Naive B cell (primary cell): ENCODE results near the gene TMEM131L. TPM values are rescaled to one million over a fixed set of nuclear protein-coding genes. Genes with fewer than 3 reads are reported as not detected.
"Not testable (repeated sequence)": the region's sequence is repeated elsewhere in the genome, so short reads cannot be mapped to it uniquely, and the experiment has no call there.

Experiments
- ATAC-seq, 2 donors: fragments of 150-1000 bp; cut with Tn5 transposase; 2 replicates each; pipeline ENCODE4 v1.10.0; 2021; ENCODE audit warnings: low read depth in 2 of 2, mild to moderate bottlenecking in 2 of 2, moderate library complexity in 2 of 2
- DNase-seq: peaks from one replicate; pipeline ENCODE4 v3.0.0; 2022
- H3K27ac Mint-ChIP-seq, 6 donors: one replicate each; pipeline ENCODE4 v1.8.0; 2020 to 2022; ENCODE audit warnings: mild to moderate bottlenecking in 6 of 6, mixed read lengths in 6 of 6, moderate library complexity in 5 of 6, inconsistent platforms in 2 of 6
- H3K27me3 Mint-ChIP-seq, 3 donors: one replicate each; pipeline ENCODE4 v1.8.0; 2021 to 2022; ENCODE audit warnings: mixed read lengths in 3 of 3, mild to moderate bottlenecking in 1 of 3
- H3K36me3 Mint-ChIP-seq, 2 donors: one replicate each; pipeline ENCODE4 v1.8.0; 2020 to 2022; ENCODE audit warnings: mixed read lengths in 2 of 2, inconsistent platforms in 1 of 2, mild to moderate bottlenecking in 1 of 2
- H3K4me1 Mint-ChIP-seq, 3 donors: one replicate each; pipeline ENCODE4 v1.8.0; 2020 to 2022; ENCODE audit warnings: mixed read lengths in 3 of 3, inconsistent platforms in 1 of 3, mild to moderate bottlenecking in 1 of 3, moderate library complexity in 1 of 3
- H3K4me3 Mint-ChIP-seq, 8 donors: one replicate each; pipeline ENCODE4 v1.8.0; 2020 to 2022; ENCODE audit warnings: mild to moderate bottlenecking in 8 of 8, mixed read lengths in 8 of 8, moderate library complexity in 8 of 8, inconsistent platforms in 2 of 8
- H3K9me3 Mint-ChIP-seq, 7 donors: one replicate each; pipeline ENCODE4 v1.8.0; 2020 to 2022; ENCODE audit warnings: mixed read lengths in 7 of 7, mild to moderate bottlenecking in 5 of 7, inconsistent platforms in 2 of 7, moderate library complexity in 1 of 7
- polyA plus RNA-seq, 6 donors: library from polyadenylated mRNA; unstranded; fragments of 300-500 nt; fragmentation: Illumina TruSeq; gene quantifications; one replicate each; pipeline ENCODE4 v1.2.3, GENCODE V29; 2021; ENCODE audit warnings: low read depth in 6 of 6

TMEM131L gene
- polyA plus RNA-seq, 6 donors from 2014 or later = 52.2 to 86.7 (median 68.1) TPM

- Mint-ChIP-seq H3K4me1 (peaks cover 22 to 44% (median 43%) of the 10 kb centered on the region in 3 donors), H3K9me3 (no peaks in the 10 kb centered on the region), H3K36me3 (no peaks in the 10 kb centered on the region), H3K27me3 (no peaks in the 10 kb centered on the region), H3K4me3 (peak overlapping the region in 1 of 8 donors; percentile 61), H3K27ac (peak overlapping the region in 5 of 6 donors; percentile 14 to 78 (median 49))
- no peak for ATAC-seq
- DNase-seq = no peak
These were observed 14.1 kb upstream of the TMEM131L start for GRCh38 chr4:153451911-153452657.

DNA sequence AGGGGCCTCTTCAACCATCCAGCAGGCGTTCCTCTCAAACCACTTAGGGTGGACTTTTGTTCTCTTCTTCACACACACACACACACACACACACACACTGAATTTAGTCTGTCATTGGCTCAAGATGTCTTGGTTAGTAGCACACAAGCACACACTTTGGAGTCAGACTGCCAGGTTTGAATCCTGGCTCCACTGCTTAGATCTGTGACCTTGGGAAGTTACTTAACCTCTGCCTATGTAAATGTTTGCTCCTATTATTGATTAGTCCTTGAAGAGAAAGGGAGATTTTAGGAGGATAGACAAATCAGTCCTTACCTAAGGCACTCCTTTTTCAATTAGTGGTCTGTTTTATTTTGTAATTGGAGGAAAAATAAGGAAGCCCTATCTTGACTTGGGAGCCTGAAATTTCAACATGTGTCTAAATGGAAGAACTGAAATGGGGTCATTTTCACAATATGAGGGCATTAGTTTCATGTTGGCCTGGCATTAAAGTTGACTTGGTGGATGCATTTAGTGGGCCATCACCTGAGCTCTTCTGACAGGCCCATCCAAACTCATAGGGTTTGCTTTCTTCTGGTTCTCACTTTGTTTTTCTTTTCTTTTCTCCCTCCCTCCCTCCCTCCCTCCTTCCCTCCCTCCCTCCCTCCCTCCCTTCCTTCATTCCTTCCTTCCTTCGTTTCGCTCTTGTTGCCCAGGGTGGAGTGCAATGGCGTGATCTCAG is 13.3 kb upstream of the TMEM131L start:
- ATAC-seq (no peak), DNase-seq (no peak)
- Mint-ChIP-seq H3K27me3 (no peaks in the 10 kb centered on the region), H3K4me3 (no peak overlapping the region), H3K9me3 (no peaks in the 10 kb centered on the region), H3K27ac (peak overlapping the region in 4 of 6 donors; percentile 14 to 73 (median 49)), H3K36me3 (no peaks in the 10 kb centered on the region), H3K4me1 (peaks cover 24 to 44% (median 43%) of the 10 kb centered on the region in 3 donors)

GRCh38 chr4:153453402-153453801 is 12.8 kb upstream of the TMEM131L start:
- H3K9me3 Mint-ChIP-seq = no peaks in the 10 kb centered on the region
- peak overlapping the region in 2 of 6 donors; percentile 15 to 49 for H3K27ac Mint-ChIP-seq
- ATAC-seq (no peak), DNase-seq (no peak)
- H3K4me1 Mint-ChIP-seq = peaks cover 26 to 47% (median 40%) of the 10 kb centered on the region in 3 donors
- no peaks in the 10 kb centered on the region for H3K36me3 Mint-ChIP-seq
- H3K4me3 Mint-ChIP-seq = no peak overlapping the region
- no peaks in the 10 kb centered on the region for H3K27me3 Mint-ChIP-seq

GRCh38 chr4:153458969-153459368 is 7.2 kb upstream of the TMEM131L start:
- ATAC-seq (no peak), DNase-seq (no peak)
- H3K4me1 Mint-ChIP-seq = peaks cover 13 to 19% (median 17%) of the 10 kb centered on the region in 3 donors
- no peaks in the 10 kb centered on the region for H3K27me3 Mint-ChIP-seq
- no peaks in the 10 kb centered on the region for H3K9me3 Mint-ChIP-seq
- H3K4me3 Mint-ChIP-seq = no peak overlapping the region
- H3K27ac Mint-ChIP-seq = no peak overlapping the region
- H3K36me3 Mint-ChIP-seq = no peaks in the 10 kb centered on the region

GRCh38 chr4:153461549-153461948 is 4.6 kb upstream of the TMEM131L start:
- not testable (repeated sequence) for H3K27me3 Mint-ChIP-seq, DNase-seq, H3K9me3 Mint-ChIP-seq, H3K36me3 Mint-ChIP-seq, H3K4me3 Mint-ChIP-seq, ATAC-seq, H3K27ac Mint-ChIP-seq
- peaks cover 25 to 32% (median 30%) of the 10 kb centered on the region in 3 donors for H3K4me1 Mint-ChIP-seq

DNA sequence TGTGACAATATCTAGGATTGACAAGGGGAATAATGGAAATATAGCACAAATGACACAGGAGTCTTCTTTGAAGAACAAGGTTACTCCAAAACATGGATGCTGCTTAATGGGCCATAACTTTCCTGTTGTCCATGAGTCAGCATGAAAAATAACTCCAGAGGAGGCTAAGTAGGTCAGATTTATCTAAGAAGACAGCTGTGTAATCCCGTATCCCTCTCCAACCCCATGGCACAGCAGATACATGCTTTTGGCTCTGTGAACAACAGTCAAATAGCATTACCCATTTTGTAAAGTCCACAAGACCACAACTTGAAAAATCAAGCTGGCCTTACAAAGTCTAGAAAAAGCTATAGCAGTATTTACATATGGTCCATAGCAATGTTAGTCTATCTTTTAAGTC is 2.1 kb upstream of the TMEM131L start:
- H3K9me3 Mint-ChIP-seq = no peaks in the 10 kb centered on the region
- DNase-seq = no peak
- no peak for ATAC-seq
- peaks cover 27 to 36% (median 32%) of the 10 kb centered on the region in 3 donors for H3K4me1 Mint-ChIP-seq
- peak overlapping the region in 1 of 8 donors; percentile 99 for H3K4me3 Mint-ChIP-seq
- H3K36me3 Mint-ChIP-seq = peaks cover 0 to 4% of the 10 kb centered on the region in 2 donors
- no peak overlapping the region for H3K27ac Mint-ChIP-seq
- H3K27me3 Mint-ChIP-seq = no peaks in the 10 kb centered on the region

GRCh38 chr4:153465140-153465539 is 1.0 kb upstream of the TMEM131L start:
- Mint-ChIP-seq H3K36me3 (peaks cover 0 to 4% of the 10 kb centered on the region in 2 donors), H3K9me3 (no peaks in the 10 kb centered on the region), H3K4me3 (peak overlapping the region; percentile 93 to 99 (median 96)), H3K27ac (peak overlapping the region; percentile 64 to 98 (median 92)), H3K27me3 (no peaks in the 10 kb centered on the region), H3K4me1 (peaks cover 30 to 42% (median 38%) of the 10 kb centered on the region in 3 donors)
- ATAC-seq = no peak
- no peak for DNase-seq

- Mint-ChIP-seq H3K27me3 (no peaks in the 10 kb centered on the region), H3K36me3 (peaks cover 0 to 4% of the 10 kb centered on the region in 2 donors), H3K4me3 (peak overlapping the region; percentile 93 to 99 (median 96)), H3K4me1 (peaks cover 35 to 47% (median 41%) of the 10 kb centered on the region in 3 donors), H3K9me3 (no peaks in the 10 kb centered on the region), H3K27ac (peak overlapping the region; percentile 64 to 98 (median 92))
- DNase-seq (no peak), ATAC-seq (no peak)
These were observed 512 bp upstream of the TMEM131L start for GRCh38 chr4:153465615-153466080.

- peak; percentile 79 to 81 for ATAC-seq
- H3K27me3 Mint-ChIP-seq = no peaks in the 10 kb centered on the region
- H3K27ac Mint-ChIP-seq = peak overlapping the region; percentile 97 to 99 (median 98)
- peaks cover 6 to 9% of the 10 kb centered on the region in 2 donors for H3K36me3 Mint-ChIP-seq
- H3K4me1 Mint-ChIP-seq = peaks cover 50 to 63% (median 57%) of the 10 kb centered on the region in 3 donors
- DNase-seq = peak; percentile 95
- H3K9me3 Mint-ChIP-seq = peaks cover 0 to 2% (median 0%) of the 10 kb centered on the region in 7 donors
- H3K4me3 Mint-ChIP-seq = peak overlapping the region; percentile 93 to 99 (median 98)
These were observed 1.1 kb downstream of the TMEM131L start for GRCh38 chr4:153466949-153467896.

DNA sequence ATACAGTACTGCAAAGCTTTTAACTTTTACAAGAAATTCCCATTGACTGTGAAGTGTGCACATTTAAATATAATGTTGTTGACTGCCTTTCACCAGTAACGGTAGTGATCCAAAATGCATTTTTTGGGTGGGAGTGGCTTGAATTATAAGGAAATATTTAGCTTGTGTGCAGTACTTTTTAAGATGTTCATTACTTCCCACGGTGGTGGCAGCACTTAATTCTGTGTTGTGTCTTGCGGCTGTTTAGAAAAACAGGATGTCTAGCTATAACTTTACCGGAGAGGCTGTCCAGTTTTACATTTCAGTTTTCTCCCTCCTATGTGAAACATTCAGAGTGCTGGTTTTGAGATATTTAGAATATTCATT is 1.7 kb downstream of the TMEM131L start:
- no peak for DNase-seq
- Mint-ChIP-seq H3K36me3 (peaks cover 13% of the 10 kb centered on the region in 2 donors), H3K27ac (peak overlapping the region; percentile 97 to 99 (median 98)), H3K4me1 (peaks cover 57 to 69% (median 64%) of the 10 kb centered on the region in 3 donors), H3K4me3 (peak overlapping the region; percentile 93 to 99 (median 98)), H3K27me3 (no peaks in the 10 kb centered on the region), H3K9me3 (peaks cover 0 to 5% (median 0%) of the 10 kb centered on the region in 7 donors)
- no peak for ATAC-seq

GRCh38 chr4:153468587-153468986 is 2.4 kb downstream of the TMEM131L start:
- peaks cover 13 to 19% of the 10 kb centered on the region in 2 donors for H3K36me3 Mint-ChIP-seq
- peak; percentile 73 for DNase-seq
- ATAC-seq = peak; percentile 8 to 9
- H3K9me3 Mint-ChIP-seq = peaks cover 0 to 5% (median 0%) of the 10 kb centered on the region in 7 donors
- peaks cover 63 to 76% (median 69%) of the 10 kb centered on the region in 3 donors for H3K4me1 Mint-ChIP-seq
- H3K27me3 Mint-ChIP-seq = no peaks in the 10 kb centered on the region
- H3K27ac Mint-ChIP-seq = peak overlapping the region; percentile 94 to 99 (median 98)
- peak overlapping the region; percentile 93 to 99 (median 98) for H3K4me3 Mint-ChIP-seq

GRCh38 chr4:153469031-153469430 is 2.9 kb downstream of the TMEM131L start:
- peaks cover 16 to 22% of the 10 kb centered on the region in 2 donors for H3K36me3 Mint-ChIP-seq
- H3K27ac Mint-ChIP-seq = peak overlapping the region; percentile 94 to 99 (median 98)
- DNase-seq (no peak), ATAC-seq (no peak)
- peaks cover 66 to 81% (median 70%) of the 10 kb centered on the region in 3 donors for H3K4me1 Mint-ChIP-seq
- peak overlapping the region; percentile 93 to 99 (median 98) for H3K4me3 Mint-ChIP-seq
- H3K9me3 Mint-ChIP-seq = peaks cover 0 to 5% (median 0%) of the 10 kb centered on the region in 7 donors
- no peaks in the 10 kb centered on the region for H3K27me3 Mint-ChIP-seq
